ENCODE measurements around the gene GSN.

GSN gene

GRCh38 chr9:121275781-121276658, 8.1 kb downstream of the GSN start:
- no peak for DNase-seq (ENCODE audit: extremely low read depth, insufficient read length)
- H3K36me3 ChIP-seq (ENCODE audit: control insufficient read depth, insufficient read depth, low read length): no peaks in the 10 kb centered on the region
- H3K27me3 ChIP-seq (replicated peaks; ENCODE audit: control insufficient read depth, insufficient read depth, low read length): no peaks in the 10 kb centered on the region

GRCh38 chr9:121277026-121277425, 9.1 kb downstream of the GSN start:
- no peak for TF ChIP-seq CTCF (IDR thresholded peaks at IDR 0.05; ENCODE audit: insufficient read depth, low read length, poor library complexity, severe bottlenecking)
- no peaks in the 10 kb centered on the region for H3K27me3 ChIP-seq (replicated peaks; ENCODE audit: control insufficient read depth, insufficient read depth, low read length)
- no peaks in the 10 kb centered on the region for H3K36me3 ChIP-seq (ENCODE audit: control insufficient read depth, insufficient read depth, low read length)
- DNase-seq (ENCODE audit: extremely low read depth, insufficient read length): no peak
- no peak overlapping the region for H3K4me3 ChIP-seq (replicated peaks; ENCODE audit: low read depth, low read length)

More at GRCh38 chr9:121275781-121276658, 8.1 kb downstream of the GSN start:
- H3K4me3 ChIP-seq (replicated peaks; ENCODE audit: low read depth, low read length): no peak overlapping the region
- no peak for TF ChIP-seq CTCF (IDR thresholded peaks at IDR 0.05; ENCODE audit: insufficient read depth, low read length, poor library complexity, severe bottlenecking)

GRCh38 chr9:121277518-121278295, 9.7 kb downstream of the GSN start:
- H3K27me3 ChIP-seq (replicated peaks; ENCODE audit: control insufficient read depth, insufficient read depth, low read length): no peaks in the 10 kb centered on the region
- DNase-seq (ENCODE audit: extremely low read depth, insufficient read length): no peak
- no peak for TF ChIP-seq CTCF (IDR thresholded peaks at IDR 0.05; ENCODE audit: insufficient read depth, low read length, poor library complexity, severe bottlenecking)
- no peak overlapping the region for H3K4me3 ChIP-seq (replicated peaks; ENCODE audit: low read depth, low read length)
- H3K36me3 ChIP-seq (ENCODE audit: control insufficient read depth, insufficient read depth, low read length): no peaks in the 10 kb centered on the region

GRCh38 chr9:121278477-121279261, 10.7 kb downstream of the GSN start:
- no peak for DNase-seq (ENCODE audit: extremely low read depth, insufficient read length)
- no peaks in the 10 kb centered on the region for H3K27me3 ChIP-seq (replicated peaks; ENCODE audit: control insufficient read depth, insufficient read depth, low read length)
- H3K4me3 ChIP-seq (replicated peaks; ENCODE audit: low read depth, low read length): no peak overlapping the region
- no peaks in the 10 kb centered on the region for H3K36me3 ChIP-seq (ENCODE audit: control insufficient read depth, insufficient read depth, low read length)
- TF ChIP-seq CTCF (IDR thresholded peaks at IDR 0.05; ENCODE audit: insufficient read depth, low read length, poor library complexity, severe bottlenecking): peak; percentile 69

GRCh38 chr9:121279776-121280388, 11.9 kb downstream of the GSN start:
- no peak for DNase-seq (ENCODE audit: extremely low read depth, insufficient read length)
- no peaks in the 10 kb centered on the region for H3K27me3 ChIP-seq (replicated peaks; ENCODE audit: control insufficient read depth, insufficient read depth, low read length)
- no peak overlapping the region for H3K4me3 ChIP-seq (replicated peaks; ENCODE audit: low read depth, low read length)

More at GRCh38 chr9:121279776-121280388, 11.9 kb downstream of the GSN start:
- no peak for TF ChIP-seq CTCF (IDR thresholded peaks at IDR 0.05; ENCODE audit: insufficient read depth, low read length, poor library complexity, severe bottlenecking)
- H3K36me3 ChIP-seq (ENCODE audit: control insufficient read depth, insufficient read depth, low read length): no peaks in the 10 kb centered on the region
